A549 (cell line): ENCODE data around the gene EPDR1. TPM values are rescaled to one million over a fixed set of nuclear protein-coding genes. Genes with fewer than 3 reads are reported as not detected.
A peak's percentile ranks its signal among the peaks of the same experiment; 100 is the strongest.

Experiments
- ATAC-seq, 2 experiments: fragments of 200-7000 bp in 1 of 2; fragments of >200 bp in 1 of 2; cut with Nextera tagmentation in 1 of 2; cut with Tn5 transposase in 1 of 2; 3 replicates each; pipeline versions ENCODE4 v1.8.0 to v1.9.1; 2018 to 2020; ENCODE audit warnings: mild to moderate bottlenecking in 1 of 2, moderate library complexity in 1 of 2
- CTCF ChIA-PET: fragments of 300-600 bp; sonication (Branson Sonifier 250); formaldehyde crosslinking; extraction: SDS; loops from one replicate; lab custom pipeline; 2021; ENCODE audit warnings: antibody characterized with exemption, inconsistent platforms; lab: Yijun Ruan, JAX
- POLR2A ChIA-PET: fragments of 350-600 bp; formaldehyde crosslinking; extraction: SDS; loops from one replicate; lab custom pipeline; 2021; ENCODE audit warnings: antibody characterized with exemption, inconsistent platforms; lab: Yijun Ruan, JAX
- DNase-seq, 2 experiments: peaks; one replicate each; pipeline versions ENCODE4 v3.0.0 to v3.0.0-alpha.2; 2011 to 2016; ENCODE audit warnings: low read depth in 1 of 2, low spot score in 1 of 2
- FAIRE-seq: peaks from 2 replicates; lab custom pipeline; 2011; peaks lifted over from hg19 to GRCh38; lab: Jason Lieb, UNC
- H3K27ac ChIP-seq, 2 experiments: fragments of >200 bp; sonication (Bioruptor Twin); formaldehyde crosslinking; 3 replicates each; pipeline ENCODE4 v1.5.1; 2016 to 2017
- H3K4me1 ChIP-seq: fragments of >200 bp; sonication (Bioruptor Twin); formaldehyde crosslinking; 3 replicates; pipeline ENCODE4 v1.6.1; 2016
- H3K4me2 ChIP-seq: fragments of >200 bp; sonication (Bioruptor Twin); formaldehyde crosslinking; 3 replicates; pipeline ENCODE4 v1.6.1; 2016
- H3K4me3 ChIP-seq: fragments of >200 bp; sonication (Bioruptor Twin); formaldehyde crosslinking; 3 replicates; pipeline ENCODE4 v1.5.1; 2016
- H3K9me3 ChIP-seq: fragments of >200 bp; sonication (Bioruptor Twin); formaldehyde crosslinking; 3 replicates; pipeline ENCODE4 v1.6.1; 2016
- ATOH8 ChIP-seq: fragments of 250-450 bp; sonication (Bioruptor Pico); IDR thresholded peaks from 2 replicates; pipeline ENCODE4 v1.5.0; 2020; ENCODE audit warnings: low read depth, mild to moderate bottlenecking, moderate library complexity
- BCL3 ChIP-seq: fragments of >200 bp; sonication (Bioruptor Twin); formaldehyde crosslinking; IDR thresholded peaks from 3 replicates; pipeline ENCODE4 v1.6.1; 2016
- CBX2 ChIP-seq: fragments of 200-600 bp; sonication (generic); IDR thresholded peaks from 2 replicates; pipeline ENCODE4 v1.6.1; 2016; ENCODE audit warnings: low read depth, mild to moderate bottlenecking, borderline replicate concordance
- CEBPB ChIP-seq, 2 experiments: fragments of >200 bp in 1 of 2; sonication (Bioruptor Twin) in 1 of 2; formaldehyde crosslinking in 1 of 2; IDR thresholded peaks; 2 replicates each; pipeline ENCODE4 v1.6.1; 2012 to 2016
- CTCF ChIP-seq: fragments of >200 bp; sonication (Bioruptor Twin); formaldehyde crosslinking; IDR thresholded peaks from 3 replicates; pipeline ENCODE4 v1.5.1; 2016
- E2F6 ChIP-seq: IDR thresholded peaks from 2 replicates; pipeline ENCODE4 v1.6.1; 2012; ENCODE audit warnings: low read depth, borderline replicate concordance
- GATA3 ChIP-seq: IDR thresholded peaks from 2 replicates; pipeline ENCODE4 v1.6.1; 2012; ENCODE audit warnings: borderline replicate concordance
- HDAC2 ChIP-seq: fragments of 200-600 bp; sonication (generic); IDR thresholded peaks from 2 replicates; pipeline ENCODE4 v1.6.1; 2016
- JUN ChIP-seq, 2 experiments: fragments of >200 bp; sonication (Bioruptor Twin); formaldehyde crosslinking; IDR thresholded peaks; 2 replicates in 1 of 2; 3 replicates in 1 of 2; pipeline ENCODE4 v1.6.1; 2016 to 2017
- PBX3 ChIP-seq: IDR thresholded peaks from 2 replicates; pipeline ENCODE4 v1.6.1; 2012
- POLR2A ChIP-seq: IDR thresholded peaks from 2 replicates; pipeline ENCODE4 v1.6.1; 2012; ENCODE audit warnings: mild to moderate bottlenecking, low read length
- TFCP2L1 ChIP-seq: fragments of 250-450 bp; sonication (Bioruptor Pico); IDR thresholded peaks from 2 replicates; pipeline ENCODE4 v1.5.0; 2021; ENCODE audit warnings: mild to moderate bottlenecking
- USF2 ChIP-seq: fragments of 450-650 bp; IDR thresholded peaks from 2 replicates; pipeline ENCODE4 v1.6.1; 2014; ENCODE audit warnings: antibody characterized with exemption
- WGBS: methylation state at CpG from one replicate; pipeline ENCODE4 v1.1.6; 2017; ENCODE audit errors: missing lambda C conversion rate; 5-methylcytosine and 5-hydroxymethylcytosine counted together
- polyA plus RNA-seq, 4 experiments: library from polyadenylated mRNA; depleted of rRNA in 3 of 4; stranded (reverse); fragments of >200 nt; fragmentation: RNase III in 1 of 4; extraction: RNeasy Plus Mini Kit Qiagen cat#74134 plus additional on column Dnase treatment in 1 of 4; gene quantifications; 2 replicates in 3 of 4; 3 replicates in 1 of 4; pipeline ENCODE4 v1.2.3, GENCODE V29; 2011 to 2017

EPDR1 gene
- polyA plus RNA-seq, 2 of the 4 experiments (the other 2 are of a cell fraction): 101 to 112 TPM

GRCh38 chr7:37984750-37985390, 64.4 kb downstream of the EPDR1 start (continued):
- TF ChIP-seq BCL3: no peak

GRCh38 chr7:37986908-37987330, 66.5 kb downstream of the EPDR1 start:
- WGBS: 80% methylated on average over 4 of the region's 4 CpGs
- POLR2A ChIA-PET: no interaction called here

GRCh38 chr7:37987732-37988131, 67.3 kb downstream of the EPDR1 start:
- ATAC-seq: peak in 1 of 2 experiments; percentile 52; a peak in 2 of 6 replicates
- Histone ChIP-seq H3K27ac (peak overlapping the region in 1 of 2 experiments; percentile 12; a peak in 2 of 6 replicates), H3K4me2 (peak overlapping the region; percentile 50), H3K4me3 (no peak overlapping the region), H3K9me3 (no peaks in the 10 kb centered on the region), H3K4me1 (peaks cover 14% of the 10 kb centered on the region; the same call in 2 of the 3 replicates)
- 38% methylated on average over 1 of the region's 1 CpG for WGBS
- no peak for TF ChIP-seq TFCP2L1
- no peak for TF ChIP-seq E2F6
- no peak for TF ChIP-seq BCL3
- no peak for TF ChIP-seq JUN (IDR thresholded peaks at IDR 0.05)
- TF ChIP-seq ATOH8: no peak
- no peak for TF ChIP-seq CTCF
- no peak for TF ChIP-seq CEBPB (IDR thresholded peaks at IDR 0.05)
- no peak for TF ChIP-seq USF2
- no peak for TF ChIP-seq PBX3
- TF ChIP-seq GATA3: no peak
- TF ChIP-seq CBX2: no peak
- FAIRE-seq: no peak
- POLR2A ChIA-PET: no interaction called here
- DNase-seq: peak in 1 of 2 experiments; percentile 16
- CTCF ChIA-PET: interaction anchor here (1.0 kb wide), 2 partner anchors 70 to 119 kb away, joined by 3 to 4 read pairs; partner anchors contain the start of gene SFRP4

More at GRCh38 chr7:37986908-37987330, 66.5 kb downstream of the EPDR1 start:
- TF ChIP-seq HDAC2: no peak
- TF ChIP-seq POLR2A: no peak
- CTCF ChIA-PET: interaction anchor here (1.0 to 1.4 kb wide), 3 partner anchors 70 to 120 kb away, joined by 3 to 4 read pairs (median 4); partner anchors contain the start of gene SFRP4
- no peak for DNase-seq
- Histone ChIP-seq H3K4me2 (no peak overlapping the region; the same call in 2 of the 3 replicates), H3K27ac (no peak overlapping the region; a peak in 1 of 6 replicates), H3K4me1 (peaks cover 14% of the 10 kb centered on the region; the same call in 2 of the 3 replicates), H3K9me3 (no peaks in the 10 kb centered on the region), H3K4me3 (no peak overlapping the region)
- no peak for FAIRE-seq
- no peak for ATAC-seq
